K562 (cell line): ENCODE measurements around the gene HOXB3. TPM values are rescaled to one million over a fixed set of nuclear protein-coding genes. Genes with fewer than 3 reads are reported as not detected.
A peak's percentile ranks its signal among the peaks of the same experiment; 100 is the strongest.

Experiments
- CBFA2T3 ChIP-seq: fragments of 450-650 bp; IDR thresholded peaks from 2 replicates; pipeline ENCODE4 v1.6.1; 2017
- CEBPG ChIP-seq, 3 experiments: fragments of 200-800 bp in 1 of 3; sonication (Bioruptor generic) in 1 of 3; sonication (generic) in 1 of 3; formaldehyde crosslinking in 1 of 3; IDR thresholded peaks in 2 of 3; conservative IDR thresholded peaks in 1 of 3; 2 replicates each; pipeline versions ENCODE4 v1.6.1 to v1.8.0; 2016 to 2022; ENCODE audit warnings: missing compliant biosample characterization in 2 of 3, missing genetic modification characterization in 2 of 3, mild to moderate bottlenecking in 1 of 3, missing genetic modification reagents in 1 of 3
- HMG20B ChIP-seq: fragments of 250-450 bp; sonication (Bioruptor Pico); IDR thresholded peaks from 2 replicates; pipeline ENCODE4 v1.5.0; 2021; ENCODE audit warnings: mild to moderate bottlenecking
- POLR2AphosphoS5 ChIP-seq: IDR thresholded peaks from 2 replicates; pipeline ENCODE4 v1.6.1; 2011; ENCODE audit warnings: mild to moderate bottlenecking, low read depth, low read length, moderate library complexity; ENCODE audit not compliant: control insufficient read depth, insufficient read depth
- SMARCC2 ChIP-seq: fragments of 450-650 bp; IDR thresholded peaks from 2 replicates; pipeline ENCODE4 v1.6.1; 2017; ENCODE audit warnings: antibody characterized with exemption, moderate library complexity, mild to moderate bottlenecking, low read depth
- TCFL5 ChIP-seq: fragments of 250-450 bp; sonication (Bioruptor Pico); conservative IDR thresholded peaks from 2 replicates; pipeline ENCODE4 v1.6.1; 2021; ENCODE audit warnings: mild to moderate bottlenecking, moderate library complexity, matching md5 sums
- ZNF384 ChIP-seq: IDR thresholded peaks from 2 replicates; pipeline ENCODE4 v1.6.1; 2012; ENCODE audit warnings: low read depth, low read length, improper control_type of control experiment
- ZSCAN29 ChIP-seq: fragments of 450-650 bp; IDR thresholded peaks from 2 replicates; pipeline ENCODE4 v1.6.1; 2017
- polyA plus RNA-seq, 8 experiments: library from polyadenylated mRNA; depleted of rRNA in 4 of 8; stranded (reverse) in 5 of 8; unstranded in 3 of 8; fragments of >200 nt; fragmentation: Nextera tagmentation in 2 of 8; fragmentation: Illumina TruSeq in 1 of 8; extraction: Ambion mirVana in 2 of 8; extraction: Trizol in 1 of 8; gene quantifications; 2 replicates each; pipeline versions ENCODE4 v1.2.1 to v1.2.3, GENCODE V29; 2011 to 2014; ENCODE audit warnings: inconsistent platforms in 1 of 8, missing spikeins in 1 of 8
- total RNA-seq, 7 experiments: library from RNA; depleted of rRNA in 6 of 7; stranded (reverse); fragments of >200 nt in 6 of 7; fragmentation: Illumina TruSeq in 2 of 7; extraction: Trizol in 2 of 7; gene quantifications; 2 replicates each; pipeline versions ENCODE4 v1.2.1 to v1.2.3, GENCODE V29; 2011 to 2021; ENCODE audit warnings: low replicate concordance in 1 of 7
- TF ChIP-seq, protein P1 (sequence below): fragments of 450-650 bp; IDR thresholded peaks from 2 replicates; pipeline ENCODE4 v1.6.1; 2016; ENCODE audit warnings: mild to moderate bottlenecking, moderate library complexity
- TF ChIP-seq, protein P2 (sequence below): fragments of 450-650 bp; IDR thresholded peaks from one replicate; pipeline ENCODE4 v1.6.1; 2018; ENCODE audit warnings: mild to moderate bottlenecking, moderate library complexity; ENCODE audit not compliant: partially characterized antibody

HOXB3 gene
- total and polyA plus RNA-seq, 9 of the 15 experiments (the other 6 are each of a cell fraction or from before 2014, with no cell fraction given): 2.4 to 41.3 (median 20.2) TPM

DNA sequence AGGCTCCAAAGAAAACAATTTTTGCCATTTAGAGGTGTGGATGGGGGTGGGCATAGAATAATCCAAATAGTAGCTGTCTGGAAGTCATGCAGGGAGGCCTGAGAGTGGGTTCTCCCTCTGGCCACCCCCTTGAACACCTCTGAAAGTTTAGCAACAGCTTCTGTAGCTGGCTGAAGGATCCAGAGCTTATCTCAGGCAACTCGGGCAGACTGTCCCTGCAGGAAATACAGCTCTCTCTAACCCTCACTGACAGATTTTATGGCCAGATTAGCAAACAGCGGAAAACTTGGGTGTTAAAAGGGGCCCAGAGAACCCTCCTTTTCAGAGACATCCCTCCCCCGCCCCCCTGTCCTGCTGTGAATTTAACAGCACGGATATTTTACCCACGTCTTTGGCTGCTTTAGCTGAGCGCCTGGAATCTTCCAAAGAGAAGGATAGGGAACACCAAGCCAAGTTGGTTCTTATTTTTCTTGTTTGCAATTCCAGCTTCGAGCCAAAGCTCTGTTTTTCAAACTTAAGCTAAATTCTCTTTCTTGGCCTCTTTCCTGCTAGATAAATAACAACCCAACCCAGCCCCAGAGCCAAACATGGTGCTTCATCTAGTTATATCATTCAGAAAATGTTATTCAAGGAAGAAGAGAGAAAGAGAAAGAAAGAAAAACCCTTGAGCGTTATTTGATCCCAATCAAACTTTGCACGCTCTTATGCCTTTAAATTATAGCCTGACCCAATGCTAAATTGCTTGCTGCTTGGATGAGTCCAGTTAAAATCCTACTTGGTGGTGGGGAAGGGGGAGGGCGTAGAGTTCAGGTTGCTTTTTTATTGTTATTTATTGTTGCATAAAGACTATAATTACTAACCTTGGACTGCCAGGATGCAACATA, 42.9 kb downstream of the HOXB3 start (continued):
- TF ChIP-seq, protein P1, sequence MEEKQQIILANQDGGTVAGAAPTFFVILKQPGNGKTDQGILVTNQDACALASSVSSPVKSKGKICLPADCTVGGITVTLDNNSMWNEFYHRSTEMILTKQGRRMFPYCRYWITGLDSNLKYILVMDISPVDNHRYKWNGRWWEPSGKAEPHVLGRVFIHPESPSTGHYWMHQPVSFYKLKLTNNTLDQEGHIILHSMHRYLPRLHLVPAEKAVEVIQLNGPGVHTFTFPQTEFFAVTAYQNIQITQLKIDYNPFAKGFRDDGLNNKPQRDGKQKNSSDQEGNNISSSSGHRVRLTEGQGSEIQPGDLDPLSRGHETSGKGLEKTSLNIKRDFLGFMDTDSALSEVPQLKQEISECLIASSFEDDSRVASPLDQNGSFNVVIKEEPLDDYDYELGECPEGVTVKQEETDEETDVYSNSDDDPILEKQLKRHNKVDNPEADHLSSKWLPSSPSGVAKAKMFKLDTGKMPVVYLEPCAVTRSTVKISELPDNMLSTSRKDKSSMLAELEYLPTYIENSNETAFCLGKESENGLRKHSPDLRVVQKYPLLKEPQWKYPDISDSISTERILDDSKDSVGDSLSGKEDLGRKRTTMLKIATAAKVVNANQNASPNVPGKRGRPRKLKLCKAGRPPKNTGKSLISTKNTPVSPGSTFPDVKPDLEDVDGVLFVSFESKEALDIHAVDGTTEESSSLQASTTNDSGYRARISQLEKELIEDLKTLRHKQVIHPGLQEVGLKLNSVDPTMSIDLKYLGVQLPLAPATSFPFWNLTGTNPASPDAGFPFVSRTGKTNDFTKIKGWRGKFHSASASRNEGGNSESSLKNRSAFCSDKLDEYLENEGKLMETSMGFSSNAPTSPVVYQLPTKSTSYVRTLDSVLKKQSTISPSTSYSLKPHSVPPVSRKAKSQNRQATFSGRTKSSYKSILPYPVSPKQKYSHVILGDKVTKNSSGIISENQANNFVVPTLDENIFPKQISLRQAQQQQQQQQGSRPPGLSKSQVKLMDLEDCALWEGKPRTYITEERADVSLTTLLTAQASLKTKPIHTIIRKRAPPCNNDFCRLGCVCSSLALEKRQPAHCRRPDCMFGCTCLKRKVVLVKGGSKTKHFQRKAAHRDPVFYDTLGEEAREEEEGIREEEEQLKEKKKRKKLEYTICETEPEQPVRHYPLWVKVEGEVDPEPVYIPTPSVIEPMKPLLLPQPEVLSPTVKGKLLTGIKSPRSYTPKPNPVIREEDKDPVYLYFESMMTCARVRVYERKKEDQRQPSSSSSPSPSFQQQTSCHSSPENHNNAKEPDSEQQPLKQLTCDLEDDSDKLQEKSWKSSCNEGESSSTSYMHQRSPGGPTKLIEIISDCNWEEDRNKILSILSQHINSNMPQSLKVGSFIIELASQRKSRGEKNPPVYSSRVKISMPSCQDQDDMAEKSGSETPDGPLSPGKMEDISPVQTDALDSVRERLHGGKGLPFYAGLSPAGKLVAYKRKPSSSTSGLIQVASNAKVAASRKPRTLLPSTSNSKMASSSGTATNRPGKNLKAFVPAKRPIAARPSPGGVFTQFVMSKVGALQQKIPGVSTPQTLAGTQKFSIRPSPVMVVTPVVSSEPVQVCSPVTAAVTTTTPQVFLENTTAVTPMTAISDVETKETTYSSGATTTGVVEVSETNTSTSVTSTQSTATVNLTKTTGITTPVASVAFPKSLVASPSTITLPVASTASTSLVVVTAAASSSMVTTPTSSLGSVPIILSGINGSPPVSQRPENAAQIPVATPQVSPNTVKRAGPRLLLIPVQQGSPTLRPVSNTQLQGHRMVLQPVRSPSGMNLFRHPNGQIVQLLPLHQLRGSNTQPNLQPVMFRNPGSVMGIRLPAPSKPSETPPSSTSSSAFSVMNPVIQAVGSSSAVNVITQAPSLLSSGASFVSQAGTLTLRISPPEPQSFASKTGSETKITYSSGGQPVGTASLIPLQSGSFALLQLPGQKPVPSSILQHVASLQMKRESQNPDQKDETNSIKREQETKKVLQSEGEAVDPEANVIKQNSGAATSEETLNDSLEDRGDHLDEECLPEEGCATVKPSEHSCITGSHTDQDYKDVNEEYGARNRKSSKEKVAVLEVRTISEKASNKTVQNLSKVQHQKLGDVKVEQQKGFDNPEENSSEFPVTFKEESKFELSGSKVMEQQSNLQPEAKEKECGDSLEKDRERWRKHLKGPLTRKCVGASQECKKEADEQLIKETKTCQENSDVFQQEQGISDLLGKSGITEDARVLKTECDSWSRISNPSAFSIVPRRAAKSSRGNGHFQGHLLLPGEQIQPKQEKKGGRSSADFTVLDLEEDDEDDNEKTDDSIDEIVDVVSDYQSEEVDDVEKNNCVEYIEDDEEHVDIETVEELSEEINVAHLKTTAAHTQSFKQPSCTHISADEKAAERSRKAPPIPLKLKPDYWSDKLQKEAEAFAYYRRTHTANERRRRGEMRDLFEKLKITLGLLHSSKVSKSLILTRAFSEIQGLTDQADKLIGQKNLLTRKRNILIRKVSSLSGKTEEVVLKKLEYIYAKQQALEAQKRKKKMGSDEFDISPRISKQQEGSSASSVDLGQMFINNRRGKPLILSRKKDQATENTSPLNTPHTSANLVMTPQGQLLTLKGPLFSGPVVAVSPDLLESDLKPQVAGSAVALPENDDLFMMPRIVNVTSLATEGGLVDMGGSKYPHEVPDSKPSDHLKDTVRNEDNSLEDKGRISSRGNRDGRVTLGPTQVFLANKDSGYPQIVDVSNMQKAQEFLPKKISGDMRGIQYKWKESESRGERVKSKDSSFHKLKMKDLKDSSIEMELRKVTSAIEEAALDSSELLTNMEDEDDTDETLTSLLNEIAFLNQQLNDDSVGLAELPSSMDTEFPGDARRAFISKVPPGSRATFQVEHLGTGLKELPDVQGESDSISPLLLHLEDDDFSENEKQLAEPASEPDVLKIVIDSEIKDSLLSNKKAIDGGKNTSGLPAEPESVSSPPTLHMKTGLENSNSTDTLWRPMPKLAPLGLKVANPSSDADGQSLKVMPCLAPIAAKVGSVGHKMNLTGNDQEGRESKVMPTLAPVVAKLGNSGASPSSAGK: no peak
- TF ChIP-seq SMARCC2 (peak; percentile 63), TCFL5 (CRISPR knock-in tag) (no peak), CEBPG (CRISPR knock-in tag; IDR thresholded peaks at IDR 0.05) (no peak), CEBPG (tag; conservative IDR thresholded peaks at IDR 0.05 in 1 of 2, IDR thresholded peaks at IDR 0.05 in 1 of 2) (0 out of 4 replicates have a peak, but pooled peaks of 1 of the 2 experiments have one; percentile 23), POLR2AphosphoS5 (peak; percentile 90), ZNF384 (no peak), ZSCAN29 (no peak), CBFA2T3 (peak; percentile 89), HMG20B (CRISPR knock-in tag) (no peak)
- TF ChIP-seq, protein P2, sequence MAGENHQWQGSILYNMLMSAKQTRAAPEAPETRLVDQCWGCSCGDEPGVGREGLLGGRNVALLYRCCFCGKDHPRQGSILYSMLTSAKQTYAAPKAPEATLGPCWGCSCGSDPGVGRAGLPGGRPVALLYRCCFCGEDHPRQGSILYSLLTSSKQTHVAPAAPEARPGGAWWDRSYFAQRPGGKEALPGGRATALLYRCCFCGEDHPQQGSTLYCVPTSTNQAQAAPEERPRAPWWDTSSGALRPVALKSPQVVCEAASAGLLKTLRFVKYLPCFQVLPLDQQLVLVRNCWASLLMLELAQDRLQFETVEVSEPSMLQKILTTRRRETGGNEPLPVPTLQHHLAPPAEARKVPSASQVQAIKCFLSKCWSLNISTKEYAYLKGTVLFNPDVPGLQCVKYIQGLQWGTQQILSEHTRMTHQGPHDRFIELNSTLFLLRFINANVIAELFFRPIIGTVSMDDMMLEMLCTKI: no peak
